ENCODE results near the gene SCAF1.

- TF ChIP-seq GATA1 (IDR thresholded peaks at IDR 0.05; ENCODE audit: low read depth, low read length): no peak
- no peak for TF ChIP-seq POLR2A (IDR thresholded peaks at IDR 0.05; ENCODE audit: low read length)
Measured at GRCh38 chr19:49685845-49686332, 43.9 kb downstream of the SCAF1 start.
